Suprapubic skin (tissue), 4 donors: ENCODE data around the gene OR9A4. TPM values are rescaled to one million over a fixed set of nuclear protein-coding genes. Genes with fewer than 3 reads are reported as not detected.

Source experiments
- DNase-seq, 2 donors: peaks; one replicate each; pipeline ENCODE4 v3.0.0-alpha.2; 2019; ENCODE audit warnings: low spot score in 2 of 2
- H3K27ac ChIP-seq: fragments of 200-600 bp; sonication (generic); one replicate; pipeline ENCODE4 v1.5.1; 2019
- H3K27me3 ChIP-seq: fragments of 200-600 bp; sonication (generic); one replicate; pipeline ENCODE4 v1.5.1; 2019
- H3K36me3 ChIP-seq: fragments of 200-600 bp; sonication (generic); one replicate; pipeline ENCODE4 v1.5.1; 2019
- H3K4me1 ChIP-seq: fragments of 200-600 bp; sonication (generic); one replicate; pipeline ENCODE4 v1.5.1; 2019
- H3K4me3 ChIP-seq: fragments of 200-600 bp; sonication (generic); one replicate; pipeline ENCODE4 v1.5.1; 2019; ENCODE audit warnings: mild to moderate bottlenecking
- H3K9me3 ChIP-seq: fragments of 200-600 bp; sonication (generic); one replicate; pipeline ENCODE4 v1.5.1; 2019
- EP300 ChIP-seq: sonication (generic); formaldehyde crosslinking; IDR thresholded peaks from one replicate; pipeline ENCODE4 v1.6.1; 2017; ENCODE audit warnings: antibody characterized with exemption
- POLR2A ChIP-seq, 2 donors: fragments of 450-650 bp; IDR thresholded peaks; one replicate each; pipeline ENCODE4 v1.6.1; 2017; ENCODE audit warnings: antibody characterized with exemption in 2 of 2, mild to moderate bottlenecking in 2 of 2, moderate library complexity in 2 of 2
- POLR2AphosphoS5 ChIP-seq, 3 donors: sonication (generic); formaldehyde crosslinking; IDR thresholded peaks; one replicate each; pipeline ENCODE4 v1.6.1; 2017; ENCODE audit warnings: antibody characterized with exemption in 3 of 3
- WGBS: methylation state at CpG from one replicate; pipeline ENCODE4 v1.1.5; 2018; 5-methylcytosine and 5-hydroxymethylcytosine counted together
- total RNA-seq, 4 donors: library from RNA; depleted of rRNA; stranded (reverse); fragments of >200 nt; gene quantifications; one replicate each; pipeline ENCODE4 v1.1.0, GENCODE V29; 2016
- TF ChIP-seq, protein P1 (sequence below), 2 donors: fragments of 200-600 bp in 1 of 2; fragments of 450-650 bp in 1 of 2; sonication (generic) in 1 of 2; IDR thresholded peaks; one replicate each; pipeline ENCODE4 v1.5.1; 2016 to 2019; ENCODE audit warnings: antibody characterized with exemption in 2 of 2, mild to moderate bottlenecking in 1 of 2, moderate library complexity in 1 of 2

Gene OR9A4
- total RNA-seq, 4 donors from 2014 or later = not detected

DNA sequence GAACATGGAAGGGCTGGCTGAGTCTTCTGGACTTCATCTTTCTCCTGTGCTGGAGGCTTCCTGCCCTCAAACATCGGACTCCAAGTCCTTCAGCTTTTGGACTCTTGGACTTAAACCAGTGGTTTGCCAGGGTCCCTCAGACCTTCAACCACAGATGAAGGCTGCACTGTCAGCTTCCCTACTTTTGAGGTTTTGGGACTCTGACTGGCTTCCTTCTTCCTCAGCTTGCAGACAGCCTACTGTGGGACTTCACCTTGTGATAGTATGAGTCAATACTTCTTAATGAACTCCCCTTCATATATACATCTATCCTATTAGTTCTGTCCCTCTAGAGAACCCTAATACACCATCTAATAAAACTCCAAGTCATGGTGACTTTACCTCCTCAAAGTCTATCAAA is 34.6 kb downstream of the OR9A4 start:
- no peaks in the 10 kb centered on the region for H3K9me3 ChIP-seq
- H3K27ac ChIP-seq = no peak overlapping the region
- no peaks in the 10 kb centered on the region for H3K27me3 ChIP-seq
- H3K4me1 ChIP-seq = no peaks in the 10 kb centered on the region
- DNase-seq = no peak
- TF ChIP-seq, protein P1, sequence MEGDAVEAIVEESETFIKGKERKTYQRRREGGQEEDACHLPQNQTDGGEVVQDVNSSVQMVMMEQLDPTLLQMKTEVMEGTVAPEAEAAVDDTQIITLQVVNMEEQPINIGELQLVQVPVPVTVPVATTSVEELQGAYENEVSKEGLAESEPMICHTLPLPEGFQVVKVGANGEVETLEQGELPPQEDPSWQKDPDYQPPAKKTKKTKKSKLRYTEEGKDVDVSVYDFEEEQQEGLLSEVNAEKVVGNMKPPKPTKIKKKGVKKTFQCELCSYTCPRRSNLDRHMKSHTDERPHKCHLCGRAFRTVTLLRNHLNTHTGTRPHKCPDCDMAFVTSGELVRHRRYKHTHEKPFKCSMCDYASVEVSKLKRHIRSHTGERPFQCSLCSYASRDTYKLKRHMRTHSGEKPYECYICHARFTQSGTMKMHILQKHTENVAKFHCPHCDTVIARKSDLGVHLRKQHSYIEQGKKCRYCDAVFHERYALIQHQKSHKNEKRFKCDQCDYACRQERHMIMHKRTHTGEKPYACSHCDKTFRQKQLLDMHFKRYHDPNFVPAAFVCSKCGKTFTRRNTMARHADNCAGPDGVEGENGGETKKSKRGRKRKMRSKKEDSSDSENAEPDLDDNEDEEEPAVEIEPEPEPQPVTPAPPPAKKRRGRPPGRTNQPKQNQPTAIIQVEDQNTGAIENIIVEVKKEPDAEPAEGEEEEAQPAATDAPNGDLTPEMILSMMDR (IDR thresholded peaks at IDR 0.05) = no peak
- TF ChIP-seq POLR2AphosphoS5 (IDR thresholded peaks at IDR 0.05) = no peak
- TF ChIP-seq EP300 = no peak
- TF ChIP-seq POLR2A (IDR thresholded peaks at IDR 0.05) = no peak
- H3K4me3 ChIP-seq = no peak overlapping the region
- H3K36me3 ChIP-seq = no peaks in the 10 kb centered on the region
- WGBS = 90% methylated on average over 1 of the region's 1 CpG

DNA sequence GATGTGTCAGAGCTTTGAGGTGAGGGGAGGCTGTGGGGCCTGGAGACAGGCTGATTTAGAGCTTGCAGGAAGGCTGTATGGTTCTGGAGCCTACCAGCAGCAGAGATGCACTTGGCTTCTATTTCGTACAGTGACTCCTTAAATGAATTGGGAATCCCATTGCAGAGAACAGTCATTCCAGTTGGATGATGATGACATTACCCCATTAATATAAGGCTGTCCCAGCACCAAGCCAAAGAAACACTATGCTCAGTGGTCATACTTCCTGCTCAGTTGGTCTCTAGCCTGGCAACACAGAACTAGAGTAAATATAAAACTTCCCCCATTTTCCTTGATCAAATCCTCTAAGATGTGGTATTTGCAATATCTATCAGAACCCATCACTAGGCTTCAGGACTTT is 36.3 kb downstream of the OR9A4 start:
- Histone ChIP-seq H3K9me3 (no peaks in the 10 kb centered on the region), H3K4me3 (no peak overlapping the region), H3K36me3 (no peaks in the 10 kb centered on the region), H3K27me3 (no peaks in the 10 kb centered on the region), H3K27ac (no peak overlapping the region), H3K4me1 (no peaks in the 10 kb centered on the region)
- no peak for DNase-seq
- WGBS = 100% methylated on average over 1 of the region's 1 CpG
- TF ChIP-seq EP300 (no peak), POLR2AphosphoS5 (IDR thresholded peaks at IDR 0.05) (no peak), POLR2A (IDR thresholded peaks at IDR 0.05) (no peak)
- TF ChIP-seq, protein P1 (IDR thresholded peaks at IDR 0.05) = no peak

DNA sequence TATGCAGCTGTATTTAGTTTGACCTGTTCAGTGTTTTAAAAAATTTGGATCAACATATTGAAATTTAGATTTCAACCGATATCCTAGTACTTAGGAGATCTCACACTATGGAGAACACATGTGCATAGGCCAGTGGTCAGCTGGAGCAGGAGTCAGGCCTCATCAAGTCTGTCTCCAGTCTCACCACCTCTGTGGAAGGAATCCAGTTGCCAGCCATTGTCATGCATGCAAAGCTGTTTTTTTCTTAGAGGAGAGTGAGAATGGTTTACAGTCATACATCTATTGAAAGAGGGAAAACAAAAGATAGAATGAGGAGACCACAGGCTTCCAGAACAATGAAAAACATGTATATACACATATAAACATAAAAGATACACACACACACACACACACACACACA is 38.1 kb downstream of the OR9A4 start:
- Histone ChIP-seq H3K27me3 (no peaks in the 10 kb centered on the region), H3K4me3 (no peak overlapping the region), H3K27ac (no peak overlapping the region), H3K36me3 (no peaks in the 10 kb centered on the region), H3K4me1 (no peaks in the 10 kb centered on the region), H3K9me3 (no peaks in the 10 kb centered on the region)
- DNase-seq = no peak
- WGBS = 100% methylated on average over 1 of the region's 1 CpG
- TF ChIP-seq EP300 (no peak), POLR2A (IDR thresholded peaks at IDR 0.05) (no peak), POLR2AphosphoS5 (IDR thresholded peaks at IDR 0.05) (no peak)
- TF ChIP-seq, protein P1 (IDR thresholded peaks at IDR 0.05) = no peak

DNA sequence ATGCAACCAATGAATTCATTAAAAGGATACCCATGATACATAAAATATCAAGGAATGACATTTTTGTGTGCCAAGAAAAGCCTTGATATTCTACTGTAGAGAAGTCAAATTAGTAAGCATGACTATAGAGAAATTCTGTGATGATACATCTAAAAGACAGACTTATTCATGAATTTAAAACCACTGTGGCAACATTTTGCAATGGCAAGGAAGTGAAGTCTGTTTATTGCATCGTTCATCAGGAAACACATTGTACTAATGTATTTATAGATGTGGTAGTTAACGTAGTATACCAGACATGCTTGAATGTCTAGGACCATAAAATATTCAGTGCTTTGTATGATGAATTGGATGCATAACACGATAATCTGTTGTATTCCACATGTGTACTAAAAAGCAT is 39.9 kb downstream of the OR9A4 start:
- TF ChIP-seq POLR2AphosphoS5 (IDR thresholded peaks at IDR 0.05) (no peak), POLR2A (IDR thresholded peaks at IDR 0.05) (no peak), EP300 (no peak)
- TF ChIP-seq, protein P1 (IDR thresholded peaks at IDR 0.05) = no peak
- Histone ChIP-seq H3K4me3 (no peak overlapping the region), H3K36me3 (no peaks in the 10 kb centered on the region), H3K9me3 (no peaks in the 10 kb centered on the region), H3K4me1 (no peaks in the 10 kb centered on the region), H3K27ac (no peak overlapping the region), H3K27me3 (no peaks in the 10 kb centered on the region)
- DNase-seq = no peak
- WGBS = 62% methylated on average over 3 of the region's 3 CpGs

DNA sequence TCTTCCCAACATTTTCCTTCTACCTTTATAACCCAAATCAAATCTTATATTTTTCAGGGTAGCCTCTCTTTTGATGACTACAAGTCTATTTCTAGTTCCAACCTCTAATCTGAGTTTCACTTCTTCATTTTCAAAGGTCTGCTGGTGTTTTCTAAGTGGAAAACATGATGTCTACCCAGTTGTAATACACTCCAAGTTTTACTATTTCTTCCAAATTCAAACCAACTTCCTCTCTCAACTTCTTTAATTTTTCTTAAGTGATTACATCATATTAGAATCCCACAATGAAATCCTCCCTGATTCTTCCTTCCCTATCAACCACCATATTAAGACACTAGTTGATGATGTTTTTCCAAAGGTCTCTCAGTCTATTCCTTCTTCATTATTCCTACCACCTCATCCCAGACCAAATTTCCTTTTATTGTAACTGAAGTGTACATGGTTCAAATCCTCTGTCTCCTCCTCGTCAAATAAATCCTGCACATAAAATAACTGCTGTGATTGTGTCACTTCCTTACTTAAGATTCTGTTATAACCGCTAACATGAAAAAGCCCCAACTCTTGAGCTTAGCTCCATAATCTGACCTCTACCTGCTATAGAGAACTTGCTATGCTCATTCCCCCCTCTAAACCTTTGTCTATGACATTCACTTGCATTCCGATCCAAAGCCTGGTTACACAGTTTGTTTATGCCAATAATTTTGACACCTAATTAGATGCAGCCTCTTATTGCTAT is 44.7 kb downstream of the OR9A4 start:
- no peak for TF ChIP-seq EP300
- TF ChIP-seq, protein P1 (IDR thresholded peaks at IDR 0.05) = no peak
- TF ChIP-seq POLR2AphosphoS5 (IDR thresholded peaks at IDR 0.05) = no peak
- TF ChIP-seq POLR2A (IDR thresholded peaks at IDR 0.05) = no peak
- Histone ChIP-seq H3K27ac (no peak overlapping the region), H3K4me3 (no peak overlapping the region), H3K9me3 (peaks cover 4% of the 10 kb centered on the region), H3K4me1 (no peaks in the 10 kb centered on the region), H3K36me3 (no peaks in the 10 kb centered on the region), H3K27me3 (no peaks in the 10 kb centered on the region)
- DNase-seq = no peak
- WGBS = 86% methylated on average over 3 of the region's 3 CpGs

Other genes with a start within 250 kb of the OR9A4 start
- gene DENND11, start 214.2 kb upstream of the OR9A4 start, total RNA-seq = 10 to 100 TPM; 12.5 to 45.2 (median 17.9) TPM
- not detected for gene WEE2, start 208.0 kb upstream of the OR9A4 start, total RNA-seq
- gene SSBP1, start 178.0 kb upstream of the OR9A4 start, total RNA-seq = 100 to 1,000 TPM in 2 of 4 donors, 10 to 100 TPM in 2; 71.8 to 105 (median 92.8) TPM
- 1 to 10 TPM; 1.1 to 7.5 (median 3.4) TPM for gene TAS2R3, start 152.3 kb upstream of the OR9A4 start, total RNA-seq
- gene TAS2R4, start 139.7 kb upstream of the OR9A4 start, total RNA-seq = 1 to 10 TPM in 2 of 4 donors, under 1 TPM in 2; 0.19 to 6.0 (median 2.0) TPM
- gene TAS2R5, start 126.2 kb upstream of the OR9A4 start, total RNA-seq = 10 to 100 TPM in 1 of 4 donors, 1 to 10 TPM in 3; 1.1 to 11.3 (median 3.9) TPM
- not detected for gene PRSS37, start 74.9 kb upstream of the OR9A4 start, total RNA-seq
- 1 to 10 TPM; 2.2 to 5.4 (median 3.9) TPM for gene CLEC5A, start 30.6 kb downstream of the OR9A4 start, total RNA-seq
- gene TAS2R38, start 57.4 kb downstream of the OR9A4 start, total RNA-seq = not detected
- under 1 TPM; 0.16 to 0.49 (median 0.23) TPM for gene MGAM, start 79.5 kb downstream of the OR9A4 start, total RNA-seq
- gene MGAM2, start 195.3 kb downstream of the OR9A4 start, total RNA-seq = under 1 TPM in 3 of 4 donors, not detected in 1; 0.11 to 0.97 (median 0.47) TPM